Nucleus accumbens (tissue), 56 donors: ENCODE results near the gene ATP6AP2.
"Not testable (repeated sequence)": the region's sequence is repeated elsewhere in the genome, so short reads cannot be mapped to it uniquely, and the experiment has no call there.

Experiments used
- DNase-seq, 56 donors: peaks; one replicate each; lab custom pipeline; 2025; lab: John Stamatoyannopoulos, UW

The ATP6AP2 gene

DNA sequence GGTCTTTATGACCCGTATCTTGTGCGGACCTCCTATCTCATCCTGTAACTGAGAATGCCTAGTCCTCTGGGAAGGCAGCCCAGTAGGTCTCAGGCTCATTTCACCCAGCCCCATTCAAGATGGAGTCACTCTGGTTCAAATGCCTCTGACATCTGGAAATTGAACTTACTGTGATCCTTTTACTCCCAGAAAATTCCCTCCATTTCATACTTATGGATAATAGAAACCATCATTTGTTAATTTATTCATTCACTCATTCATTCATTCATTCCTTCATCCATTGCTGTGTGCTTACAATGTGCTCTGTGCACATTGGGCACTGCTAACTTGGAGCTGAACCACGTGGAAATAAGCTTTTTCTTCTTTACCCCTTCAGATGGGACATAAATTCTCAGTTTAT lies 9.2 kb upstream of the ATP6AP2 start:
- no peak for DNase-seq

DNA sequence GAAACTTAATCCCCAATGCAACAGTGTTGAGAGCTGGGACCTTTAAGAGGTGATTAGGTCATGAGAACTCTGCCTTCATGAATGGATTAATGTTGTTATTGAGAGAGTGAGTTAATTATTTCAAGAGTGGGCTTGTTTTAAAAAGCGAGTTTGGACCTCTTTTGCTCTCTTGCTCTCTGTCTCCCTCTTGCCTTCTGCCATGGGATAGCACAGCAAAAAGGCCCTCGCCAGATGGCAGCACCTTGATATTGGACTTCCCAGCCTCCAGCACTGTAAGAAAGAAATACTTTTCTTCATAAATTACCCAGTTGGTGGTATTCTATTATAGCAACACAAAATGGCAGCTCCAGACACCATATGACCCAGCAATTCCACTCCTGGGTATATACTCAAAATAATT lies 7.0 kb upstream of the ATP6AP2 start:
- no peak for DNase-seq

DNA sequence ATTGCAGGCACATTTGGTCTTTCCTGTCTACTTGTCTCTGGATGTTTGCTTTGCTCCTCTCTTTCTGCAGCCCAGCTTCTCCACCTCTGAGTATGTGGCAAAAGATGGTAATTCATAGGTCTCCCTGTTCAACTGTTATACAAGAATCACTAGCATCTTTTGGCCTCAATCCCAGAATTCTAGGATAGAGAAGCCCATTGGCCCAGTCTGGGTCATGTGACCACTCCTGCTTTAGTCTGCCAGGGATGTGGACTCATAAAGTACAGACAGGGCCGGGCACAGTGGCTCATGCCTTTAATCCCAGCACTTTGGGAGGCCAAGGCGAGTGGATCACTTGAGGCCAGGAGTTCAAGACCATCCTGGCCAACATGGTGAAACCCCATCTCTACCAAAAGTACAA lies 5.4 kb upstream of the ATP6AP2 start:
- peak in 18 of 56 donors; percentile 0 to 42 (median 1) for DNase-seq

GRCh38 chrX:40576291-40576690 lies 4.5 kb upstream of the ATP6AP2 start:
- no peak for DNase-seq

- no peak for DNase-seq
Observed at GRCh38 chrX:40578039-40578695, 2.6 kb upstream of the ATP6AP2 start.

GRCh38 chrX:40579141-40579540 lies 1.6 kb upstream of the ATP6AP2 start:
- DNase-seq = no peak

DNA sequence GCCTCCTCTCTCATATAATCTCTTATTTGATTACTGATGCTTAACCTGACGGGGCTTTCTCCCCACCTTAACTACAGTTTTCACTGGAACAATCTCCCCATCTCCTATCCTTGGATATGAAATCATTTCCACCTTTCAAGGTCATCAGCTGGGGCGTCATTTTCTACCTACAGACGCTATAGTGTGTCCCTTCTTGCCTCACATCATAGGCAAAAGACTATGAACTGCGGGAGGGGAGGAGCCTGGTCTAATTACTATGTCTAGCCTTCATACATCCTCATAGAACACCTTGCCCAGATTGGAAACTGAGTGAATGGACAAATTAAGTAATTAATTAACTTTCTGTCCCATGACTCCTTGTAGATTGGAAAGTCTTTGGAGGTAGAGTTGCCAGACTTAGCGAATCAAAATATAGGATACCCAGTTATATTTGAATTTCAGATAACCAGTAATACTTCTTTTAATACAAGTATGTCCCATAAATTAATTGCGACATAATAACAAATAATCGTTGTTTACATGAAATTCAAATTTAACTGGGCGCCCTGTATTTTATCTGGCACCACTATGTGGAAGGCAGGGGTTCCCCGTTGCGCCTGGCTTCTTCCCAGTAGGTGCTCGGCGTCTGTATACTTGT lies 752 bp upstream of the ATP6AP2 start:
- no peak for DNase-seq

GRCh38 chrX:40581336-40581920 lies 658 bp downstream of the ATP6AP2 start:
- no peak for DNase-seq

DNA sequence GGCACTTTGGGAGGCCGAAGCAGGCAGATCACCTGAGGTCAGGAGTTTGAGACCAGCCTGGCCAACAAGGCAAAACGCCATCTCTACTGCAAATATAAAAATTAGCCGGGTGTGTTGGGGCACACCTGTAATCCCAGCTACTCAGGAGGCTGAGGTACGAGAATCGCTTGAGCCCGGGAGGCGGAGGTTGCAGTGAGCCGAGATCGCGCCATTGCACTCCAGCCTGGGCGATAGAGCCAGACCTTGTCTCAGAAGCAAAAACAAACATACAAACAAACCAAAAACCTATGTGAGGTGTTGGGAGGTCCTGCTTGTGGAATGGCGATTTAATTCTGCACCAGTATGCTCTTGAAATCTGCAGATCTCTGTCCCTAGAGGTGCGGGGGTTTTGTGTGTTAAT lies 1.4 kb downstream of the ATP6AP2 start:
- DNase-seq = not testable (repeated sequence)

DNA sequence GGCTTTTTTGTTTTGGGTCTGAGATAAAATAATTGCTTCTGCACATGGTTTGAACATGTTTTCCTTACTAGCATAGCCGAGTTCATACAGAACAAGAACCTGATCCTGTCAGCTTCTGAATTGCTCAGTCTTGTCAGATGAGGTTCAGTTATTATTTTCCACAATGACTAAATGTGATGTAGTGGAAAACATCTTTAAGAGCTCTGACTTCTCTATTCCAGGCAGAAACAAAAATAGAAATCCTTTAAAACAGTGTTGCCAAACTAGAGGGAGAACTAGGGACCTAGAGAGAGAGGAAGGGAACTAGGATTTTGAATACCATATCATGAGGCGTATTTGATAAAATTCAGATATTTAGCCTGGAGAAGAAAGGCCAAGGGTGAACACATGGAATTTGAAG lies 2.0 kb downstream of the ATP6AP2 start:
- no peak for DNase-seq

DNA sequence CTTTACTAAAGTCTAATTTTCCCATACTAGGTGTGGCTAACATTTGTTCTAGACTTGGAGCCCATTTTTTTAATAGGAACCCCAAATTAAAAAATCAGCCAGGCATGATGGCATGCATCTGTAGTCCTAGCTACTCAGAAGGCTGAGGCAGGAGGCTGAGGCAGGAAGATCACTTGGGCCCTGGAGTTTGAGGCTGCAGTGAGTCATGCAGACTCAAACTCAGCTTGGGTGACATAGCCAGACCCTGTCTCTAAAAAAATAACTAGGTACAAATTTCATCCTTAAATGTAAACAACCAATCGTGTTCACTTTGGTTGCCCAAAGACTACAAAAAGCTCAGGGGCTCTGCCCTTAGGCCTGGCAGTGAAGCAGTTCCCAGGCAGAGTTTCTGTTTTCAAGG lies 6.9 kb downstream of the ATP6AP2 start:
- DNase-seq = not testable (repeated sequence)

GRCh38 chrX:40589616-40590321 lies 9.0 kb downstream of the ATP6AP2 start:
- DNase-seq = not testable (repeated sequence)

DNA sequence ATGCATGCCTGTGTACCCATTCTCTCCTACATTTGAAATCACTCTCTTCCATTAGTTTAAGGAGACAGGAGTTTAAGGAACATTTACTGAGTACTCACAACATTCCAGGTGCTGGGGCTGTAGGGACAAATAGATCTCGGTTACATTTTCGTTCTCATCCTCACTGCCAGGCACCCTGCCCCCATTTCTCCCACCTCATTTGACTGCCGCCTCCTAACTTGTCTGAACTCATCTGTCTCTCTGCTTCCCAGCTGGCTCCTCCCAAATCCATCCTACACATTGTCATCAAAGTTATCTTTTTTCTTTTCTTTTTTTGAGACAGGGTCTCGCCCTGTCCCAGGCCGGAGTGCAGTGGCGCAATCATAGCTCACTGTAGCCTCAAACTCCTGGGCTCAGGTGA lies 22.7 kb downstream of the ATP6AP2 start:
- DNase-seq = peak in 14 of 56 donors; percentile 0 to 28 (median 3)

DNA sequence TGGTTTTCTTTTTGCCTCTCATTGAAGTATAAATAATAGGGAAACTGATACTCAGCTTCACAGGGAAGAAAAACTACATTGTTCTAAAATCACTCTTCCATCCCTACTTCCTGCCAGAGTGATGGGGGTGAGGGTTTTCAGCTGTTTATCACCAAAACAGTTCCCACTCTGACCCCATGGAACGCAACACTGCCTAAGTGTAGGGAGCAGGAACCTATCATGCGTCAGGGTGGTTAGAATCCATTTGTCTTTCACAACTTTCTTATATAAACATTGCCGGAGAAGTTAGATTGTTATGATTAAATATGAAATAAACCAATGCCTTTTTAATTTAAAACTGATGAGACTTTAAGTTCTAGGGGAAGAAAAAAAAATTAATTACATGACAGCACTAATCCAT lies 26.6 kb downstream of the ATP6AP2 start:
- no peak for DNase-seq

DNA sequence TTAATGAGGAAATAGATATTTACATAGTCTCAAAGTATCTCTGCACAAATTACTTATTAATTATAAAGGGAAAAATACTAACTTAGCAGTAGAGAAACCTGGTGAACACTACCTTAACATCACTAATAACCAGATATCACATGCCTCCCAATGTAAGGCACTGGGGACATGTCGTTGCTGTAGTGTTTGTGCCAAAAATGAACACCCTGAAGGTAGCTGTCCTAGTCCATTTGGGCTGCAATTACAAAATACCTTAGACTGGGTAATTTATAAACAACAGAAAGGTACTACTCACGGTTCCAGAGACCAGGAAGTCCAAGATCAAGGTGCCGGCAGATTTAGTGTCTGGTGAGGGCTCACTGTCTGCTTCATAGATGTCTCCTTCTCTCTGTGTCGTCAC lies 31.7 kb downstream of the ATP6AP2 start:
- DNase-seq = no peak

GRCh38 chrX:40615976-40616375 lies 35.2 kb downstream of the ATP6AP2 start:
- DNase-seq = no peak

- no peak for DNase-seq
Observed at GRCh38 chrX:40617566-40617965, 36.8 kb downstream of the ATP6AP2 start.

- no peak for DNase-seq
Observed at GRCh38 chrX:40622479-40623138, 41.8 kb downstream of the ATP6AP2 start.

DNA sequence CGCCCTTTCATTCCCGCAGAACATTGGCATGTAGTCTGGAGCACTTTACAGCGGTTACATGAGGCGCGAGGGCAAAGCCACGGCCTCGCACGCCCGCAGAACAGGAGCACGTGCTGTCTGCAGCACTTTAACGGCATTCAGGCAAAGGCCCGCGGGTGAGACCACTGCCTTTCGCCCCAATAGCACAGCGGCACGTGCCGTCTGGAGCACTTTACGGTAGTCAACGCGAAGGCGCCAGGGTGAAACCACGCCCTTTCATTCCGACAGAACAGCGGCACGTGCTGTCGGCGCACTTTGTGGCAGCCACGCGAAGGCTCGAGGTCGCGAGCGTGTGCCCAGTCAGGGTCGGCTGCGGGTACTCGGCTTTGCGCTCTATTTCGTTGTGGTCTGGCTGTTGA lies 42.4 kb downstream of the ATP6AP2 start, which contains the start of gene MPC1L:
TSS of gene MPC1L (plus strand) at position 290 of the 398 bp plus-strand sequence. CDS start 138 bp downstream, outside the sequence.
- DNase-seq = no peak

DNA sequence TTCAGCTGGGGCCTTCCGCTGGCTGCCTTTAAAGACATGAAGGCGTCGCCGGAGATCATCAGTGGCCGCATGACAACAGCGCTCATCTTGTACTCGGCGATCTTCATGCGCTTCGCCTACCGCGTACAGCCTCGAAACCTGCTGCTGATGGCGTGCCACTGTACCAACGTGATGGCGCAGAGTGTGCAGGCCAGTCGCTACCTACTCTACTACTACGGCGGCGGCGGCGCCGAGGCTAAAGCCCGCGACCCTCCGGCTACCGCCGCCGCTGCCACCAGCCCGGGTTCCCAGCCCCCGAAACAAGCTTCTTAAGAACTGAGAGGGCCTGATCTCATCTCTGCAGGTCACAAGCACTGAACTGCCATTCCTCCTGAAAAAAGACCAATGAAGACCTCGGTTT lies 42.9 kb downstream of the ATP6AP2 start:
- DNase-seq = no peak

- no peak for DNase-seq
Observed at GRCh38 chrX:40625294-40625693, 44.5 kb downstream of the ATP6AP2 start.
